GM12892 (cell line): ENCODE results near the gene NME3.

Experiments
- POLR2A ChIP-seq: IDR thresholded peaks from 2 replicates; pipeline ENCODE4 v1.6.1; 2011; ENCODE audit warnings: low read depth, low read length, control low read depth
- POLR2AphosphoS5 ChIP-seq: IDR thresholded peaks from 2 replicates; pipeline ENCODE4 v1.6.1; 2011; ENCODE audit warnings: low read depth, low read length, control low read depth
- TAF1 ChIP-seq: IDR thresholded peaks from 2 replicates; pipeline ENCODE4 v1.6.1; 2011; ENCODE audit warnings: low read depth, mild to moderate bottlenecking, control low read depth, low read length, borderline replicate concordance

GRCh38 chr16:1817276-1817589, 45.9 kb upstream of the NME3 start:
- no peak for TF ChIP-seq POLR2AphosphoS5
- no peak for TF ChIP-seq TAF1
- no peak for TF ChIP-seq POLR2A
